MCF 10A (cell line): ENCODE data around the gene SELENOV. TPM values are rescaled to one million over a fixed set of nuclear protein-coding genes. Genes with fewer than 3 reads are reported as not detected.

Source experiments
- BruUV-seq: library from RNA; stranded (reverse); fragments of 400-500 nt; replicated peaks from 2 replicates; lab custom pipeline; 2021; lab: Mats Ljungman, UMichigan
- CTCF ChIA-PET: fragments of 300-600 bp; sonication (Branson Sonifier 250); formaldehyde crosslinking; extraction: SDS; loops from one replicate; lab custom pipeline; 2021; ENCODE audit warnings: antibody characterized with exemption, inconsistent platforms; lab: Yijun Ruan, JAX
- POLR2A ChIA-PET: fragments of 300-600, 350-650 bp; sonication (Branson Sonifier 250); formaldehyde crosslinking; extraction: SDS; loops from one replicate; lab custom pipeline; 2020; ENCODE audit warnings: antibody characterized with exemption, inconsistent platforms; lab: Yijun Ruan, JAX
- DNase-seq: peaks from one replicate; pipeline ENCODE4 v3.0.0-alpha.2; 2018; ENCODE audit not compliant: unreplicated experiment
- H3K27ac Mint-ChIP-seq: one replicate; pipeline ENCODE4 v1.8.0; 2022; ENCODE audit warnings: mild to moderate bottlenecking, low read depth, mixed read lengths; ENCODE audit not compliant: unreplicated experiment
- H3K27me3 Mint-ChIP-seq: one replicate; pipeline ENCODE4 v1.8.0; 2022; ENCODE audit warnings: mixed read lengths; ENCODE audit not compliant: insufficient read depth, unreplicated experiment
- H3K36me3 Mint-ChIP-seq: one replicate; pipeline ENCODE4 v1.8.0; 2022; ENCODE audit warnings: mild to moderate bottlenecking, moderate library complexity, mixed read lengths; ENCODE audit not compliant: insufficient read depth, unreplicated experiment
- H3K4me1 Mint-ChIP-seq: one replicate; pipeline ENCODE4 v1.8.0; 2022; ENCODE audit warnings: mixed read lengths; ENCODE audit not compliant: insufficient read depth, unreplicated experiment
- H3K4me3 Mint-ChIP-seq: one replicate; pipeline ENCODE4 v1.8.0; 2022; ENCODE audit warnings: mild to moderate bottlenecking, moderate library complexity, mixed read lengths; ENCODE audit not compliant: unreplicated experiment
- H3K9me3 Mint-ChIP-seq: one replicate; pipeline ENCODE4 v1.8.0; 2022; ENCODE audit warnings: mixed read lengths; ENCODE audit not compliant: unreplicated experiment
- CTCF ChIP-seq: fragments of 200-600 bp; IDR thresholded peaks from one replicate; pipeline ENCODE4 v1.8.0; 2022; ENCODE audit warnings: antibody characterized with exemption, mild to moderate bottlenecking; ENCODE audit not compliant: unreplicated experiment
- intact Hi-C: fragments of 100-400 bp; cut with micrococcal nuclease; formaldehyde crosslinking; loops from 2 replicates; pipeline ENCODE4 v1.14.1; 2022
- total RNA-seq: library from RNA; stranded (reverse); gene quantifications from 2 replicates; pipeline ENCODE4 v1.2.3, GENCODE V29; 2022

Gene SELENOV
- total RNA-seq, 1 experiment from 2014 or later = not detected

GRCh38 chr19:39508629-39509028, 6.3 kb upstream of the SELENOV start:
- Mint-ChIP-seq H3K27me3 (peaks cover 35% of the 10 kb centered on the region), H3K27ac (no peak overlapping the region), H3K9me3 (no peaks in the 10 kb centered on the region), H3K4me1 (no peaks in the 10 kb centered on the region), H3K36me3 (no peaks in the 10 kb centered on the region), H3K4me3 (no peak overlapping the region)
- intact Hi-C loops = no loop called here
- no TSS peak for BruUV-seq
- no peak for TF ChIP-seq CTCF
- POLR2A ChIA-PET = interaction anchor here (0.6 kb wide), 1 partner anchor 165 kb away, joined by 3 read pairs; no protein-coding TSS in a partner anchor
- no peak for DNase-seq
- CTCF ChIA-PET = interaction anchor here (0.6 kb wide), 2 partner anchors 31 to 68 kb away, joined by 3 read pairs; no protein-coding TSS in a partner anchor

GRCh38 chr19:39509233-39509632, 5.7 kb upstream of the SELENOV start:
- H3K27ac Mint-ChIP-seq = no peak overlapping the region
- CTCF ChIA-PET = interaction anchor here (0.6 kb wide), 2 partner anchors 30 to 69 kb away, joined by 3 read pairs; no protein-coding TSS in a partner anchor
- H3K4me1 Mint-ChIP-seq = no peaks in the 10 kb centered on the region
- no peak for TF ChIP-seq CTCF
- BruUV-seq = no TSS peak
- H3K9me3 Mint-ChIP-seq = no peaks in the 10 kb centered on the region
- no peak overlapping the region for H3K4me3 Mint-ChIP-seq
- no peaks in the 10 kb centered on the region for H3K36me3 Mint-ChIP-seq
- no peak for DNase-seq
- POLR2A ChIA-PET = interaction anchor here (0.6 kb wide), 1 partner anchor 165 kb away, joined by 3 read pairs; no protein-coding TSS in a partner anchor
- intact Hi-C loops = no loop called here
- H3K27me3 Mint-ChIP-seq = peaks cover 41% of the 10 kb centered on the region

- ChIA-PET CTCF (interaction anchor here (0.7 to 1.2 kb wide), 3 partner anchors 9 to 38 kb away, joined by 3 to 4 read pairs (median 3); partner anchors contain the start of gene EID2B), POLR2A (interaction anchor here (0.6 to 1.4 kb wide), 2 partner anchors 19 to 47 kb away, joined by 3 read pairs; partner anchors contain the start of gene EID2B)
- no TSS peak for BruUV-seq
- Mint-ChIP-seq H3K27me3 (peaks cover 50% of the 10 kb centered on the region), H3K4me3 (no peak overlapping the region), H3K9me3 (no peaks in the 10 kb centered on the region), H3K27ac (no peak overlapping the region), H3K4me1 (peaks cover 8% of the 10 kb centered on the region), H3K36me3 (no peaks in the 10 kb centered on the region)
- DNase-seq = no peak
- intact Hi-C loops = no loop called here
- TF ChIP-seq CTCF = no peak
Observed at GRCh38 chr19:39512988-39513387, 2.0 kb upstream of the SELENOV start.

- H3K36me3 Mint-ChIP-seq = no peaks in the 10 kb centered on the region
- BruUV-seq = no TSS peak
- DNase-seq = no peak
- peaks cover 44% of the 10 kb centered on the region for H3K27me3 Mint-ChIP-seq
- peaks cover 8% of the 10 kb centered on the region for H3K4me1 Mint-ChIP-seq
- H3K27ac Mint-ChIP-seq = no peak overlapping the region
- H3K4me3 Mint-ChIP-seq = peak overlapping the region; percentile 1
- intact Hi-C loops = no loop called here
- no peak for TF ChIP-seq CTCF
- H3K9me3 Mint-ChIP-seq = no peaks in the 10 kb centered on the region
- CTCF ChIA-PET = interaction anchor here (0.5 kb wide), 1 partner anchor 626 kb away, joined by 3 read pairs; no protein-coding TSS in a partner anchor
- POLR2A ChIA-PET = interaction anchor here (0.7 kb wide), 1 partner anchor 25 kb away, joined by 3 read pairs; the partner anchor contains the start of gene EID2
Observed at GRCh38 chr19:39515551-39516191, 732 bp downstream of the SELENOV start.
